Esophagus muscularis mucosa (tissue), 4 donors: Measurements from ENCODE around the gene GRIK3. TPM values are rescaled to one million over a fixed set of nuclear protein-coding genes. Genes with fewer than 3 reads are reported as not detected.

Experiments
- DNase-seq: peaks from one replicate; pipeline ENCODE4 v3.0.0-alpha.2; 2017; ENCODE audit errors: extremely low spot score
- H3K27ac ChIP-seq, 4 donors: fragments of 200-600 bp; sonication (generic); replicated peaks in 1 of 4; 1 replicate in 3 of 4; 2 replicates in 1 of 4; pipeline ENCODE4 v1.5.1; 2016 to 2019; ENCODE audit warnings: mild to moderate bottlenecking in 1 of 4
- H3K27me3 ChIP-seq, 4 donors: fragments of 200-600 bp; sonication (generic); one replicate each; pipeline versions ENCODE4 v1.5.1 to v1.6.0; 2016 to 2019
- H3K36me3 ChIP-seq, 4 donors: fragments of 200-600 bp; sonication (generic); one replicate each; pipeline ENCODE4 v1.5.1; 2016 to 2019
- H3K4me1 ChIP-seq, 4 donors: fragments of 200-600 bp; sonication (generic); one replicate each; pipeline ENCODE4 v1.5.1; 2016 to 2019
- H3K4me3 ChIP-seq, 4 donors: fragments of 200-600 bp; sonication (generic); 1 replicate in 2 of 4; 2 replicates in 2 of 4; pipeline ENCODE4 v1.5.1; 2016 to 2019; ENCODE audit warnings: mild to moderate bottlenecking in 4 of 4, moderate library complexity in 1 of 4
- H3K9me3 ChIP-seq, 4 donors: fragments of 200-600 bp; sonication (generic); 1 replicate in 3 of 4; 2 replicates in 1 of 4; pipeline ENCODE4 v1.5.1; 2016 to 2019
- EP300 ChIP-seq: sonication (generic); formaldehyde crosslinking; IDR thresholded peaks from one replicate; pipeline ENCODE4 v1.6.1; 2017; ENCODE audit warnings: antibody characterized with exemption
- POLR2A ChIP-seq: fragments of 450-650 bp; IDR thresholded peaks from one replicate; pipeline ENCODE4 v1.6.1; 2017; ENCODE audit warnings: antibody characterized with exemption, moderate library complexity, mild to moderate bottlenecking, low read depth
- POLR2AphosphoS5 ChIP-seq, 2 donors: sonication (generic); formaldehyde crosslinking; IDR thresholded peaks; one replicate each; pipeline ENCODE4 v1.6.1; 2017; ENCODE audit warnings: antibody characterized with exemption in 2 of 2
- WGBS: methylation state at CpG from one replicate; pipeline ENCODE4 v1.1.5; 2018; 5-methylcytosine and 5-hydroxymethylcytosine counted together
- intact Hi-C: fragments of 100-400 bp; cut with DNase I; formaldehyde crosslinking; loops from one replicate; pipeline ENCODE4 v1.15.1; 2023
- total RNA-seq, 4 donors: library from RNA; depleted of rRNA; stranded (reverse); fragments of >200 nt; gene quantifications; one replicate each; pipeline versions ENCODE4 v1.1.0 to v1.2.1, GENCODE V29; 2016
- TF ChIP-seq, protein P1 (sequence below), 3 experiments: fragments of 200-600 bp in 2 of 3; fragments of 450-650 bp in 1 of 3; sonication (generic) in 2 of 3; IDR thresholded peaks; one replicate each; pipeline ENCODE4 v1.5.1; 2017 to 2019; ENCODE audit warnings: antibody characterized with exemption in 3 of 3, mild to moderate bottlenecking in 2 of 3, moderate library complexity in 1 of 3

GRIK3 gene
- total RNA-seq, 4 donors from 2014 or later = 5.3 to 7.9 (median 6.6) TPM

DNA sequence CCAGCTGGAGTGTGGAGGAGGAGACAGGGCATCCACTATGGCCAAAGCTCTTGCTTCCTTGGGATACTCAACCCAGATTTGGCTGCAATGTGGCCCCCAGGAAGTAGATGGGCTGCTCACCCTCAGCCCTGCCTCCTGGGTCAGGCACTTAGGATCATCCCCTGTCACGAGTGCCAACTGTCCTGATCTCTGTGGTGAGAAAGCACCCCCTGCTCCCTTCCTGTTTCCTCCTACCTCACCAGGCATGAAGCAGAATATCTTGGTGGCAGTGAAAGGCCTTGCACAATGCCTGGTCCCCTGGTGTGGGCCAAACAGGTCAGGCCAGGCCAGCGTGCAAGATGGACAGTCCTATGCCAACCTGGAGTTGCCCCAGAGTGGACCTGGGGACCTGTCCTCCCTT, 211.7 kb downstream of the GRIK3 start:
- intact Hi-C loops = no loop called here
- no peak overlapping the region for H3K27ac ChIP-seq
- no peak for DNase-seq
- H3K27me3 ChIP-seq = peaks cover 0 to 60% (median 1%) of the 10 kb centered on the region in 4 donors
- no peaks in the 10 kb centered on the region for H3K36me3 ChIP-seq
- H3K4me3 ChIP-seq = no peak overlapping the region
- no peak for TF ChIP-seq POLR2AphosphoS5 (IDR thresholded peaks at IDR 0.05)
- H3K4me1 ChIP-seq = no peaks in the 10 kb centered on the region
- 73% methylated on average over 2 of the region's 2 CpGs for WGBS
- H3K9me3 ChIP-seq = no peaks in the 10 kb centered on the region

DNA sequence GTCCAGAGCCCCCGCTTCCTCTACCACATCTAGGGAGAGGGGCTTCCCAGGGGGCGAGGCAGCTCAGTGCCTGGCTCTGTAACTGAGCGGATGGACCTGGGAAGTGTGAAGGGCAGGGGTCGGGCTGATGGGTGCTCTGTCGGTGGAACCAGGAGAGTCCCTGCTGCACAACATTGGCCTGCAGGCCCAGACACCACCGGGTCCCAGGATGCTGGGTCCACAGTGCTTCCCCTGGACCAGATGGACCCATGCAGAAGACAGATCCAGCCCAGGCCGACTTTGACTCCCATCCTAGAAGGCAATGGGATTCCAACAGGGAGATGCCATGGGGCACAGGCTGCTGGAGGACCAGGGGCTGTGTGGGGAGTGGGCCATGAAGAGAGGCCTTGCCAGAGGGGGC, 212.9 kb downstream of the GRIK3 start:
- no peak overlapping the region for H3K27ac ChIP-seq
- WGBS = 82% methylated on average over 7 of the region's 7 CpGs
- DNase-seq = no peak

DNA sequence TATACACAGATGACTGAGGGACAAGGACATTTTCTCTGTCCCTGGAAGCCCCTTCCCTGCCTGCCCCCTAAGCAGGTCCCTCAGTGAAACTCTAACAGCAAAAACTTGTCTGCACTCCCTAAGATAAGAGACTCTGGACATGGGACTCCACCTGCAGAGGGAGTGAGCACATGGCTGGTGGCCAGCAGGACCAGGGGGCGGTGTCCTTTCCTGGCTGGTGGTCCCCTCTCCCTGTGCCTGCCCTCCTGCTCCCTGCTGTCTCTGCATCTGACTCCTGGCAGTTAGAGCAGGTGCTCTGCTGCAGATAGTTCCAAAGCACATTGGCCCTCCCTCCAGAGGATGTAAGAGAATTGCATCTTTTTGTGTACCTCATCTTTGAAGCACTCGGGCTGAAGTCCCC, 215.5 kb downstream of the GRIK3 start:
- H3K36me3 ChIP-seq = no peaks in the 10 kb centered on the region

More for the DNA sequence above, 212.9 kb downstream of the GRIK3 start:
- peaks cover 0 to 52% (median 1%) of the 10 kb centered on the region in 4 donors for H3K27me3 ChIP-seq
- H3K36me3 ChIP-seq = no peaks in the 10 kb centered on the region
- intact Hi-C loops = no loop called here
- TF ChIP-seq POLR2AphosphoS5 (IDR thresholded peaks at IDR 0.05) = no peak
- H3K4me1 ChIP-seq = no peaks in the 10 kb centered on the region
- H3K4me3 ChIP-seq = no peak overlapping the region
- H3K9me3 ChIP-seq = no peaks in the 10 kb centered on the region

DNA sequence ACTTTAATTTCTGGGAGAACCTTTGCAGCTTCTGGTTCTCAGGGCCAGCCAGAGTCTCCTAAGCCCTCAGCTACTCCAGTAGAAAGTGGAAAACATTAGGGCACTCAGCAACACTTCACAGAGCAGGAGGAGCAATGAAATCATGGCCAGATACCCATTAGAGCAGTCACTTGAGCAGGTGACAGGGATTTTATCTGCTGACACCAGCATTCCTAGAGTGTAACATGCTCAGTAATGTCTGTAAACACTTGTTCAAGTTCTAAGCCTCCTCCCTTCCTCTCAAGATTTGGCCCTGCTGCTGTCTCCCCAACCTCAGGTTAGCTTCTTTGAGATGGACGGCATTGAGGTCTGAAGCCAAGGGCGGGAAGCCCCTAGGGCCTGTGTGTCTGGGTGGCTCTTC, 218.0 kb downstream of the GRIK3 start:
- H3K27ac ChIP-seq = no peak overlapping the region
- intact Hi-C loops = no loop called here
- no peak for DNase-seq
- WGBS = 86% methylated on average over 2 of the region's 2 CpGs
- peaks cover 0 to 37% (median 1%) of the 10 kb centered on the region in 4 donors for H3K27me3 ChIP-seq
- H3K9me3 ChIP-seq = no peaks in the 10 kb centered on the region
- H3K4me1 ChIP-seq = no peaks in the 10 kb centered on the region
- no peak for TF ChIP-seq EP300
- TF ChIP-seq, protein P1, sequence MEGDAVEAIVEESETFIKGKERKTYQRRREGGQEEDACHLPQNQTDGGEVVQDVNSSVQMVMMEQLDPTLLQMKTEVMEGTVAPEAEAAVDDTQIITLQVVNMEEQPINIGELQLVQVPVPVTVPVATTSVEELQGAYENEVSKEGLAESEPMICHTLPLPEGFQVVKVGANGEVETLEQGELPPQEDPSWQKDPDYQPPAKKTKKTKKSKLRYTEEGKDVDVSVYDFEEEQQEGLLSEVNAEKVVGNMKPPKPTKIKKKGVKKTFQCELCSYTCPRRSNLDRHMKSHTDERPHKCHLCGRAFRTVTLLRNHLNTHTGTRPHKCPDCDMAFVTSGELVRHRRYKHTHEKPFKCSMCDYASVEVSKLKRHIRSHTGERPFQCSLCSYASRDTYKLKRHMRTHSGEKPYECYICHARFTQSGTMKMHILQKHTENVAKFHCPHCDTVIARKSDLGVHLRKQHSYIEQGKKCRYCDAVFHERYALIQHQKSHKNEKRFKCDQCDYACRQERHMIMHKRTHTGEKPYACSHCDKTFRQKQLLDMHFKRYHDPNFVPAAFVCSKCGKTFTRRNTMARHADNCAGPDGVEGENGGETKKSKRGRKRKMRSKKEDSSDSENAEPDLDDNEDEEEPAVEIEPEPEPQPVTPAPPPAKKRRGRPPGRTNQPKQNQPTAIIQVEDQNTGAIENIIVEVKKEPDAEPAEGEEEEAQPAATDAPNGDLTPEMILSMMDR (IDR thresholded peaks at IDR 0.05) = no peak
- no peak for TF ChIP-seq POLR2AphosphoS5 (IDR thresholded peaks at IDR 0.05)
- no peak for TF ChIP-seq POLR2A
- H3K4me3 ChIP-seq = no peak overlapping the region
- H3K36me3 ChIP-seq = no peaks in the 10 kb centered on the region

More for the DNA sequence above, 215.5 kb downstream of the GRIK3 start:
- 52% methylated on average over 2 of the region's 2 CpGs for WGBS
- intact Hi-C loops = no loop called here
- DNase-seq = no peak
- no peaks in the 10 kb centered on the region for H3K4me1 ChIP-seq
- TF ChIP-seq POLR2A = no peak
- TF ChIP-seq, protein P1 (IDR thresholded peaks at IDR 0.05) = no peak
- no peak for TF ChIP-seq EP300
- TF ChIP-seq POLR2AphosphoS5 (IDR thresholded peaks at IDR 0.05) = no peak
- H3K27ac ChIP-seq = no peak overlapping the region
- H3K27me3 ChIP-seq = peaks cover 0 to 38% (median 1%) of the 10 kb centered on the region in 4 donors
- H3K9me3 ChIP-seq = no peaks in the 10 kb centered on the region
- no peak overlapping the region for H3K4me3 ChIP-seq

DNA sequence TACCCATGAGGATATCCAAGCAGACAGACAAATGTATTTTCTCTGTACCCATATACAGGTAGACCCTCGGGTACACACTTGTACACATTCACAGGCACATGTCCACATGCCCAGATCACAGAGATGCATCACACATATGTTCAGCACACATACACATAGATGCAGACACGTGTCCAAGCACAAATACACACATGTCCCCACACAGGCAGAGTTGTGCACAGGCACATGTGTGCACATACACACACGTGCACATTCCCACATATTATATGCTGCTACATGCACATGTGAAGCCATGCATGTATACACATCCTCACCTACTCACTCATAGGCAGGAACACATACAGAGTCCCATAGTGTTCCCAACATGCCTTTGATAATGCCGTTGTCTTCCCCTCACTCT, 219.5 kb downstream of the GRIK3 start:
- 66% methylated on average over 4 of the region's 4 CpGs for WGBS

More for the DNA sequence above, 219.5 kb downstream of the GRIK3 start:
- intact Hi-C loops = no loop called here
- no peak for DNase-seq
- Histone ChIP-seq H3K4me1 (no peaks in the 10 kb centered on the region), H3K36me3 (no peaks in the 10 kb centered on the region), H3K27me3 (peaks cover 0 to 31% (median 0%) of the 10 kb centered on the region in 4 donors), H3K9me3 (no peaks in the 10 kb centered on the region), H3K4me3 (no peak overlapping the region), H3K27ac (no peak overlapping the region)
- TF ChIP-seq POLR2AphosphoS5 (IDR thresholded peaks at IDR 0.05) (no peak), EP300 (no peak), POLR2A (no peak)
- TF ChIP-seq, protein P1 (IDR thresholded peaks at IDR 0.05) = no peak
